Brain microvascular endothelial cell (primary cell): Measurements from ENCODE around the gene CTNNA3.
A peak's percentile ranks its signal among the peaks of the same experiment; 100 is the strongest.

Experiments used
- DNase-seq: peaks from one replicate; pipeline ENCODE4 v3.0.0-alpha.2; 2020
- H3K27ac ChIP-seq: fragments of 250-450 bp; sonication (Bioruptor Pico); 2 replicates; pipeline ENCODE4 v1.5.1; 2020; ENCODE audit warnings: mild to moderate bottlenecking, moderate library complexity
- H3K27me3 ChIP-seq: fragments of 250-450 bp; sonication (Bioruptor Pico); replicated peaks from 2 replicates; pipeline ENCODE4 v1.5.1; 2020; ENCODE audit warnings: mild to moderate bottlenecking
- H3K36me3 ChIP-seq: fragments of 250-450 bp; sonication (Bioruptor Pico); replicated peaks from 2 replicates; pipeline ENCODE4 v1.5.1; 2020; ENCODE audit warnings: mild to moderate bottlenecking
- H3K4me3 ChIP-seq: 2 replicates; pipeline ENCODE4 v1.5.1; 2011; ENCODE audit warnings: low read depth, mild to moderate bottlenecking, control low read depth, low read length, moderate library complexity
- CTCF ChIP-seq: IDR thresholded peaks from 2 replicates; pipeline ENCODE4 v1.5.1; 2011; ENCODE audit warnings: low read depth, mild to moderate bottlenecking, moderate library complexity, low read length, control low read depth, inconsistent platforms; ENCODE audit errors: missing control alignments
- in situ Hi-C: cut with HindIII; loops from 2 replicates; pipeline ENCODE4 v1.10.0; 2017; ENCODE audit warnings: low sequenced_read_pairs, low pct_ligation_motif_present

Gene CTNNA3

GRCh38 chr10:66942407-66942806 lies 753.6 kb downstream of the CTNNA3 start:
- DNase-seq = no peak
- in situ Hi-C loops = no loop called here
- TF ChIP-seq CTCF = no peak
- Histone ChIP-seq H3K36me3 (no peaks in the 10 kb centered on the region), H3K27ac (no peak overlapping the region), H3K4me3 (no peak overlapping the region), H3K27me3 (no peaks in the 10 kb centered on the region)

GRCh38 chr10:66941491-66941890 lies 754.5 kb downstream of the CTNNA3 start:
- DNase-seq = no peak
- Histone ChIP-seq H3K4me3 (no peak overlapping the region), H3K27me3 (no peaks in the 10 kb centered on the region), H3K36me3 (no peaks in the 10 kb centered on the region), H3K27ac (no peak overlapping the region)
- in situ Hi-C loops = no loop called here
- no peak for TF ChIP-seq CTCF

- Histone ChIP-seq H3K36me3 (no peaks in the 10 kb centered on the region), H3K4me3 (no peak overlapping the region), H3K27ac (no peak overlapping the region), H3K27me3 (no peaks in the 10 kb centered on the region)
- no peak for DNase-seq
- TF ChIP-seq CTCF = no peak
- in situ Hi-C loops = no loop called here
These were observed 755.0 kb downstream of the CTNNA3 start for GRCh38 chr10:66940965-66941364.

GRCh38 chr10:66934711-66935110 lies 761.3 kb downstream of the CTNNA3 start:
- no peak for DNase-seq
- Histone ChIP-seq H3K36me3 (no peaks in the 10 kb centered on the region), H3K4me3 (no peak overlapping the region), H3K27ac (no peak overlapping the region), H3K27me3 (no peaks in the 10 kb centered on the region)
- no peak for TF ChIP-seq CTCF
- in situ Hi-C loops = no loop called here

GRCh38 chr10:66931949-66932343 lies 764.0 kb downstream of the CTNNA3 start:
- no peak overlapping the region for H3K4me3 ChIP-seq
- no peak for DNase-seq
- in situ Hi-C loops = no loop called here
- H3K27ac ChIP-seq = no peak overlapping the region
- H3K36me3 ChIP-seq = no peaks in the 10 kb centered on the region
- no peaks in the 10 kb centered on the region for H3K27me3 ChIP-seq
- no peak for TF ChIP-seq CTCF

GRCh38 chr10:66931340-66931948 lies 764.6 kb downstream of the CTNNA3 start:
- H3K27ac ChIP-seq = no peak overlapping the region
- peak; percentile 54 for DNase-seq
- no peaks in the 10 kb centered on the region for H3K36me3 ChIP-seq
- H3K4me3 ChIP-seq = no peak overlapping the region
- H3K27me3 ChIP-seq = no peaks in the 10 kb centered on the region
- TF ChIP-seq CTCF = peak; percentile 62
- in situ Hi-C loops = no loop called here
